PFSK-1 (cell line): ENCODE data around the gene C16orf46.

Experiments
- FOXP2 ChIP-seq: optimal IDR thresholded peaks from 2 replicates; pipeline ENCODE3; 2011; ENCODE audit warnings: borderline replicate concordance, control low read depth, inconsistent platforms; ENCODE audit not compliant: insufficient read depth; ENCODE audit errors: extremely low read length, extremely low read depth
- POLR2AphosphoS5 ChIP-seq: IDR thresholded peaks from 2 replicates; pipeline ENCODE4 v1.6.1; 2012; ENCODE audit warnings: low read depth, mild to moderate bottlenecking, control low read depth, low read length, moderate library complexity
- SIN3A ChIP-seq: IDR thresholded peaks from 2 replicates; pipeline ENCODE4 v1.6.1; 2012; ENCODE audit warnings: mild to moderate bottlenecking, low read length, moderate library complexity, borderline replicate concordance; ENCODE audit not compliant: insufficient read depth
- TAF1 ChIP-seq: IDR thresholded peaks from 2 replicates; pipeline ENCODE4 v1.6.1; 2012; ENCODE audit warnings: low read length, control low read depth, borderline replicate concordance; ENCODE audit not compliant: insufficient read depth
- TF ChIP-seq, protein P1 (sequence below), 2 experiments: IDR thresholded peaks; 2 replicates each; pipeline versions ENCODE4 v1.6.1 to v1.8.0; 2011 to 2012; ENCODE audit warnings: low read depth in 2 of 2, low read length in 2 of 2, control low read depth in 1 of 2, inconsistent platforms in 1 of 2, mild to moderate bottlenecking in 1 of 2, moderate library complexity in 1 of 2; ENCODE audit not compliant: insufficient read depth in 1 of 2

DNA sequence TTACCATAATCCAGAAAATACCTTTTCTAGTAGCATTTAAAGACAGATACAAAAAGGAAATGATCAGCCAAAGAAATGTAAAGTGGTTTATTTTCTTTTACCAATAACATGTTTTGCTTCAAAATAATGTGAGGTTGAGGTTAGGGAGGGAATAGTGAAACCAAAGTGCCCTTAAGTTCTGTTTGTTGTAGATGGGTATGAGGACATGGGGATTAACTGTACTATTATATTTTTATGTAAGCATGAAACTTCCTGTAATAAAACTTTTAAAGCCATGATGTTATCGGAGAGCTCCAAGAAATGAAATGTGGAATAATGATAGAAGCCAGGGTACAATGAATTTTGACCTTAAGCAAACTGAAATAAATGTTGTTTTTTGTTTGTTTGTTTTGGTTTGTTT lies 9.9 kb downstream of the C16orf46 start:
- TF ChIP-seq, protein P1, sequence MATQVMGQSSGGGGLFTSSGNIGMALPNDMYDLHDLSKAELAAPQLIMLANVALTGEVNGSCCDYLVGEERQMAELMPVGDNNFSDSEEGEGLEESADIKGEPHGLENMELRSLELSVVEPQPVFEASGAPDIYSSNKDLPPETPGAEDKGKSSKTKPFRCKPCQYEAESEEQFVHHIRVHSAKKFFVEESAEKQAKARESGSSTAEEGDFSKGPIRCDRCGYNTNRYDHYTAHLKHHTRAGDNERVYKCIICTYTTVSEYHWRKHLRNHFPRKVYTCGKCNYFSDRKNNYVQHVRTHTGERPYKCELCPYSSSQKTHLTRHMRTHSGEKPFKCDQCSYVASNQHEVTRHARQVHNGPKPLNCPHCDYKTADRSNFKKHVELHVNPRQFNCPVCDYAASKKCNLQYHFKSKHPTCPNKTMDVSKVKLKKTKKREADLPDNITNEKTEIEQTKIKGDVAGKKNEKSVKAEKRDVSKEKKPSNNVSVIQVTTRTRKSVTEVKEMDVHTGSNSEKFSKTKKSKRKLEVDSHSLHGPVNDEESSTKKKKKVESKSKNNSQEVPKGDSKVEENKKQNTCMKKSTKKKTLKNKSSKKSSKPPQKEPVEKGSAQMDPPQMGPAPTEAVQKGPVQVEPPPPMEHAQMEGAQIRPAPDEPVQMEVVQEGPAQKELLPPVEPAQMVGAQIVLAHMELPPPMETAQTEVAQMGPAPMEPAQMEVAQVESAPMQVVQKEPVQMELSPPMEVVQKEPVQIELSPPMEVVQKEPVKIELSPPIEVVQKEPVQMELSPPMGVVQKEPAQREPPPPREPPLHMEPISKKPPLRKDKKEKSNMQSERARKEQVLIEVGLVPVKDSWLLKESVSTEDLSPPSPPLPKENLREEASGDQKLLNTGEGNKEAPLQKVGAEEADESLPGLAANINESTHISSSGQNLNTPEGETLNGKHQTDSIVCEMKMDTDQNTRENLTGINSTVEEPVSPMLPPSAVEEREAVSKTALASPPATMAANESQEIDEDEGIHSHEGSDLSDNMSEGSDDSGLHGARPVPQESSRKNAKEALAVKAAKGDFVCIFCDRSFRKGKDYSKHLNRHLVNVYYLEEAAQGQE (IDR thresholded peaks at IDR 0.05; ENCODE audit: insufficient read depth in 1 of 2, low read depth in 2 of 2, low read length in 2 of 2) = no peak
- TF ChIP-seq TAF1 = no peak
- no peak for TF ChIP-seq POLR2AphosphoS5
- TF ChIP-seq SIN3A = no peak
- no peak for TF ChIP-seq FOXP2
